Testis (tissue), 3 donors: Measurements from ENCODE around the gene DVL1. TPM values are rescaled to one million over a fixed set of nuclear protein-coding genes. Genes with fewer than 3 reads are reported as not detected.

Experiments
- DNase-seq: peaks from one replicate; pipeline ENCODE4 v3.0.0-alpha.2; 2019
- H3K27ac ChIP-seq, 2 donors: fragments of 200-600 bp; sonication (generic); one replicate each; pipeline ENCODE4 v1.5.1; 2019
- H3K27me3 ChIP-seq: fragments of 200-600 bp; sonication (generic); one replicate; pipeline ENCODE4 v1.5.1; 2019
- H3K36me3 ChIP-seq: fragments of 200-600 bp; sonication (generic); one replicate; pipeline ENCODE4 v1.5.1; 2017; ENCODE audit warnings: low read depth; ENCODE audit errors: missing control alignments
- H3K4me1 ChIP-seq: fragments of 200-600 bp; sonication (generic); one replicate; pipeline ENCODE4 v1.5.1; 2019
- H3K4me3 ChIP-seq, 2 donors: fragments of 200-600 bp; sonication (generic); one replicate each; pipeline ENCODE4 v1.5.1; 2017 to 2019
- H3K9me3 ChIP-seq: fragments of 200-600 bp; sonication (generic); one replicate; pipeline ENCODE4 v1.5.1; 2017
- POLR2A ChIP-seq: fragments of 450-650 bp; IDR thresholded peaks from one replicate; pipeline ENCODE4 v1.6.1; 2017; ENCODE audit warnings: antibody characterized with exemption, mild to moderate bottlenecking, moderate library complexity
- WGBS, 2 donors: methylation state at CpG; one replicate each; pipeline ENCODE4 v1.1.5; 2018; 5-methylcytosine and 5-hydroxymethylcytosine counted together
- intact Hi-C: fragments of 100-400 bp; cut with DNase I; formaldehyde crosslinking; loops from one replicate; pipeline ENCODE4 v1.15.1; 2023; ENCODE audit warnings: low total_unique reads
- polyA plus RNA-seq: library from polyadenylated mRNA; stranded (reverse); fragments of 350-450 nt; fragmentation: Illumina TruSeq; extraction: RNeasy Lipid Tissue Mini Kit (QIAGEN cat#74804); gene quantifications from one replicate; pipeline ENCODE4 v1.2.3, GENCODE V29; 2014; ENCODE audit warnings: low read depth, low replicate concordance; ENCODE audit not compliant: insufficient read depth
- total RNA-seq, 2 donors: library from RNA; depleted of rRNA; stranded (reverse); fragments of >200 nt; gene quantifications; one replicate each; pipeline ENCODE4 v1.2.3, GENCODE V29; 2016
- TF ChIP-seq, protein P1 (sequence below), 3 experiments: fragments of 450-650 bp in 2 of 3; fragments of 200-600 bp in 1 of 3; sonication (generic) in 1 of 3; IDR thresholded peaks; one replicate each; pipeline ENCODE4 v1.5.1; 2016 to 2019; ENCODE audit warnings: antibody characterized with exemption in 3 of 3, mild to moderate bottlenecking in 2 of 3, moderate library complexity in 1 of 3

DVL1 gene
- total and polyA plus RNA-seq, 3 donors from 2014 or later = 65.8 to 183 (median 169) TPM

DNA sequence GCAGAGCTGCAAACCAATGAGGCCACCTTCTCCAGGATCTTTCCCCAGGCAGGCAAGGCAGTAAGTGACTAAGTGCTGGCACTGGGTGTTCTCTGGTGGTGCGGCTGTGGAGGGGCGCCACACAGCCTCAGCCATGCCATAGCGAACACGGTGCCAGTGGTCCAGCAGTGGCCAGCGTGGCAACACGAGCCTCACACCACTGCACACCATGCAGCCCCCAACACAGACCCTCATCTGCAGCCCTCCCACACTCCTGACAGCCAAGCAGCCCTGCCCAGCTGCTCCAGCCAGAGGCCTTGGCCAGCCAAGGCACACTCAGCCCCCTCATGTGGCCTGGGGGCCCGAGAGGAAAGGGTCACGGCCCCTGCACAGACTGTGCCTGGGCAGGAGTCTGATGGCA, 27.7 kb downstream of the DVL1 start:
- H3K9me3 ChIP-seq = no peaks in the 10 kb centered on the region
- H3K4me1 ChIP-seq = peaks cover 32% of the 10 kb centered on the region
- intact Hi-C loops = no loop called here
- no peaks in the 10 kb centered on the region for H3K36me3 ChIP-seq
- no peak overlapping the region for H3K4me3 ChIP-seq
- H3K27me3 ChIP-seq = no peaks in the 10 kb centered on the region
- no peak for DNase-seq
- TF ChIP-seq, protein P1, sequence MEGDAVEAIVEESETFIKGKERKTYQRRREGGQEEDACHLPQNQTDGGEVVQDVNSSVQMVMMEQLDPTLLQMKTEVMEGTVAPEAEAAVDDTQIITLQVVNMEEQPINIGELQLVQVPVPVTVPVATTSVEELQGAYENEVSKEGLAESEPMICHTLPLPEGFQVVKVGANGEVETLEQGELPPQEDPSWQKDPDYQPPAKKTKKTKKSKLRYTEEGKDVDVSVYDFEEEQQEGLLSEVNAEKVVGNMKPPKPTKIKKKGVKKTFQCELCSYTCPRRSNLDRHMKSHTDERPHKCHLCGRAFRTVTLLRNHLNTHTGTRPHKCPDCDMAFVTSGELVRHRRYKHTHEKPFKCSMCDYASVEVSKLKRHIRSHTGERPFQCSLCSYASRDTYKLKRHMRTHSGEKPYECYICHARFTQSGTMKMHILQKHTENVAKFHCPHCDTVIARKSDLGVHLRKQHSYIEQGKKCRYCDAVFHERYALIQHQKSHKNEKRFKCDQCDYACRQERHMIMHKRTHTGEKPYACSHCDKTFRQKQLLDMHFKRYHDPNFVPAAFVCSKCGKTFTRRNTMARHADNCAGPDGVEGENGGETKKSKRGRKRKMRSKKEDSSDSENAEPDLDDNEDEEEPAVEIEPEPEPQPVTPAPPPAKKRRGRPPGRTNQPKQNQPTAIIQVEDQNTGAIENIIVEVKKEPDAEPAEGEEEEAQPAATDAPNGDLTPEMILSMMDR (IDR thresholded peaks at IDR 0.05) = no peak
- TF ChIP-seq POLR2A = no peak
- H3K27ac ChIP-seq = no peak overlapping the region
- 56 to 73% methylated on average over 2 to 5 of the region's 8 CpGs for WGBS, 2 donors

DNA sequence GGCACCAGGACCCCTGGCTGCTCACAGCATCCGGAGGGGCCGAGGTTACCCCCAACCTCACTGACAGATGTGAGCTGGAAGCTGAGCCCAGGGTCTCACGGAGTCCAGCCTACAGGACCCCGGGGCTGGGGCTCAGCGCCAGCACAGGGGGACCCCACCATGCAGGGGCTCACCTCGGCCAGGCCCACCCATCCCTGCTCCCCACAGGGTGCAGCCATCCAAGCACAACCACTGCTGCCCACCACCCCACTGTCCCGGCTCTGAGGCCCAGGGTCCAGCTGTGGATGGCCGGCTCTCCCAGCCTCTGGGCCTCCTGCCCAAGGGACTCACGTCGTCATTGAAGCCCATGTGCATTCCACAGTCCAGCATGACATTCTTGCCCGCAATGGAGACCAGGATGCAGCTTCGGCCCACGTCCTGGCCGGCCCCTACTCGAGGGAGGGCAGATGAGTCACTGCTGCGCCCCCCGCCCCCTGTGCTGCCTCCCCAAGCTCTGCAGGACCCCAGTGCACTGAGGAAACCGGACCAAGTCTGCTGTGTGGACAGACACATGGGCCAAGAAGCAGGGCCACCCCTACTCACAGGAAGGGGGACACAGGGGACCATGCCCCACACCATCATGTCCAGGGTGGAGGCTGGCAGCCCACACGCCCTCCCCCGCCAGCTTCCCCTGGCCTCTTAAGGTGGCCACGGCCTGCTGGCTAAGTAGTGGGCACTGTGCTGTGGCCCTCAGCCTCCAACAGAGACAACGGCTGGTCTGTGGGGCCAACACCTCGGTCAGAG, 28.4 kb downstream of the DVL1 start:
- no peaks in the 10 kb centered on the region for H3K36me3 ChIP-seq
- 74 to 100% methylated on average over 1 to 15 of the region's 23 CpGs for WGBS, 2 donors

DNA sequence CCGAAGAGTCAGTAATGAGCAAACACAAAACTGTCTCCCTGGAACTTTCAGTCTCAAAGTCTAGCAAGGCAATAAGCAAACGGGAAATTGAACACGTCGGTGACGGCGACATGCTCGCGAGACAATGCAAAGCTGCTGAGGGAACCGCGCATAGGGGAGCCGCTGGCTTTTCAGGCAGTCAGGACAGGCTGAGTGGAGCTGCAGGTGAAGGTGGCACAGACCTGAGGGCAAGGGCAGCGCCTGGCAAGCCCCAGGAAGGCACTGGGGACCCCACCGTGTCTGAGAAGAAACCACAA, 29.6 kb downstream of the DVL1 start:
- H3K27me3 ChIP-seq = no peaks in the 10 kb centered on the region
- no peak for DNase-seq
- intact Hi-C loops = no loop called here
- H3K27ac ChIP-seq = peak overlapping the region in 1 of 2 donors; percentile 4
- H3K36me3 ChIP-seq = no peaks in the 10 kb centered on the region
- no peak for TF ChIP-seq POLR2A
- TF ChIP-seq, protein P1 (IDR thresholded peaks at IDR 0.05) = no peak
- H3K4me1 ChIP-seq = peaks cover 21% of the 10 kb centered on the region
- H3K4me3 ChIP-seq = no peak overlapping the region
- 91 to 92% methylated on average over 12 to 13 of the region's 13 CpGs for WGBS, 2 donors
- H3K9me3 ChIP-seq = no peaks in the 10 kb centered on the region

More for the DNA sequence above, 28.4 kb downstream of the DVL1 start:
- H3K4me3 ChIP-seq = no peak overlapping the region
- peaks cover 30% of the 10 kb centered on the region for H3K4me1 ChIP-seq
- H3K27me3 ChIP-seq = no peaks in the 10 kb centered on the region
- H3K9me3 ChIP-seq = no peaks in the 10 kb centered on the region
- intact Hi-C loops = no loop called here
- TF ChIP-seq, protein P1 (IDR thresholded peaks at IDR 0.05) = no peak
- no peak for TF ChIP-seq POLR2A
- no peak for DNase-seq
- H3K27ac ChIP-seq = no peak overlapping the region

DNA sequence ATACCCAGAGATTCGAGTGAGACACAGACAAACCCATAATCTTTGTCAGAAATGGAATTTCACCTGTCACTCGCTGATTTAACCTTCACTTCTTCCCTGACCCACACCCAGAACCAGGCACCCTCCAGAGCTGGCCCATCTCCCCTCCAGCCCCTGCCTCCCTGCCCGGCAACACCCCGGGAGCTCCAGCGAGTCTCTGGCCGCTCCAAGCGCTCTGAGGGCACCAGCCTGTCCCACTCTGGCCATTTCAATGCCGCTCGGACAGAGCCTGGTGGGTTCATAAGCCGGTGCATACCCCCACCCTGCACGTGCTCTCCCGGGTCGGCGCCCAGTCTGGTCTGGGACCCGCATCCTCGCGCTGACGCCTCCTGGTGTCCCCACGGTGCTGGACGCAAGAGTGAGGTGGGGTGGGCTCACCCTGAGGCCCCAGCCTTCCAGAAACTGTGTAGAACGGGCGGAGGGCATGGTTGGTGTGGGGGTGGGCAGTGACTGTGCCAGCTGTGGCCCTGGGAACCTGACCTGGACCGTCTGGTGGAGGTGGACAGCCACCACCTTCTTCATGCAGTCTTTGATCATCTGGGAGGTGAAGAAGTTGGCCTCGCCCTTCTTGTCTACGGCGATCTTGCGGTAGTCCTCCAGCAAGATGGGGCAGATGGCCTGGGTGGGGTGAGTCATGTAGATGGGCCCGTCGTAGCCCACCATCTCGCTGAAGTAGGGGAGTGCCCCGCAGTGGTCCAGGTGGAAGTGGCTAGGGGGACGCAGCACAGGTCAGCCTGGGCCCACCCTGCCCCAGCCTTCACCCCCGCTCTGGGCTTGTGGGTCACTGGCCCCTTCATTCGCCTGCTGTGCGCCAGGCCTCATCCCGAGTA, 30.2 kb downstream of the DVL1 start:
- WGBS, 2 donors = 88 to 91% methylated on average over 20 to 36 of the region's 36 CpGs
- intact Hi-C loops = no loop called here
- TF ChIP-seq, protein P1 (IDR thresholded peaks at IDR 0.05) = no peak
- no peak for TF ChIP-seq POLR2A
- H3K9me3 ChIP-seq = no peaks in the 10 kb centered on the region
- H3K4me3 ChIP-seq = no peak overlapping the region
- H3K36me3 ChIP-seq = no peaks in the 10 kb centered on the region
- H3K27ac ChIP-seq = peak overlapping the region in 1 of 2 donors; percentile 4
- no peaks in the 10 kb centered on the region for H3K27me3 ChIP-seq
- DNase-seq = no peak
- H3K4me1 ChIP-seq = peaks cover 21% of the 10 kb centered on the region
